Pancreas (tissue), 10 donors: ENCODE results near the gene ITPK1. TPM values are rescaled to one million over a fixed set of nuclear protein-coding genes. Genes with fewer than 3 reads are reported as not detected.

ENCODE experiments used
- ATAC-seq, 4 donors: fragments of 200-7000 bp; cut with Tn5 transposase; one replicate each; pipeline versions ENCODE4 v1.8.0 to v1.9.1; 2020; ENCODE audit warnings: mild to moderate bottlenecking in 4 of 4, moderate library complexity in 4 of 4
- DNase-seq, 6 donors: peaks; one replicate each; pipeline ENCODE4 v3.0.0-alpha.2; 2020
- FAIRE-seq: peaks from 2 replicates; lab custom pipeline; 2012; peaks lifted over from hg19 to GRCh38; lab: Jason Lieb, UNC
- H3K27ac ChIP-seq, 4 donors: fragments of 200-600 bp; sonication (generic); 1 replicate in 3 of 4; 2 replicates in 1 of 4; pipeline versions ENCODE4 v1.5.0 to v1.8.0; 2020
- H3K27me3 ChIP-seq, 4 donors: fragments of 200-600 bp; one replicate each; pipeline ENCODE4 v1.8.0; 2021
- H3K36me3 ChIP-seq, 3 donors: fragments of 200-600 bp; sonication (generic) in 1 of 3; one replicate each; pipeline versions ENCODE4 v1.5.0 to v1.8.0; 2020 to 2021
- H3K4me1 ChIP-seq, 3 donors: fragments of 200-600 bp; one replicate each; pipeline ENCODE4 v1.8.0; 2021
- H3K4me3 ChIP-seq, 4 donors: fragments of 200-600 bp; sonication (generic) in 2 of 4; one replicate each; pipeline versions ENCODE4 v1.5.0 to v1.8.0; 2020 to 2021
- H3K9me3 ChIP-seq, 4 donors: fragments of 200-600 bp; one replicate each; pipeline ENCODE4 v1.8.0; 2021
- CTCF ChIP-seq, 4 donors: fragments of 200-600 bp; sonication (generic) in 3 of 4; IDR thresholded peaks; one replicate each; pipeline versions ENCODE4 v1.5.0 to v1.8.0; 2021; ENCODE audit warnings: antibody characterized with exemption in 4 of 4
- WGBS, 2 donors: extraction: QIAGEN DNeasy Blood & Tissue Kit; methylation state at CpG; one replicate each; pipeline ENCODE4 v1.1.7; 2013; 5-methylcytosine and 5-hydroxymethylcytosine counted together
- intact Hi-C, 3 donors: fragments of 100-400 bp; cut with DNase I; formaldehyde crosslinking; loops; one replicate each; pipeline versions ENCODE4 v1.11.1 to v1.14.2; 2022
- polyA plus RNA-seq, 2 donors: library from polyadenylated mRNA; stranded (reverse); fragments of 200-250 nt; gene quantifications; one replicate each; pipeline ENCODE4 v1.2.3, GENCODE V29; 2013
- total RNA-seq, 6 donors: library from RNA; stranded (reverse); fragmentation: NEBNext Ultra II Directional in 4 of 6; extraction: Animal tissue kit (Norgen Biotek cat#: 25700) in 4 of 6; gene quantifications; one replicate each; pipeline versions ENCODE4 v1.2.1 to v1.2.4, GENCODE V29; 2021 to 2023
- donor health status: healthy with polysubstance abuse.
- donor health status: DM: no; HTN: no; CAD: no; lungs with moderate emphysema.
- donor health status: DM: no; HTN: no; CAD: no.
- donor health status: control.
- donor health status: control.
- donor health status: Bipolar disorder and iron deficiency.
- donor health status: DM: yes; HTN: yes; CAD: no.
- donor health status: DM: no; HTN: no; CAD: no.
- donor health status: DM: no; HTN: no; CAD: no.
- donor health status: DM: yes; HTN: yes; CAD: no.

Gene ITPK1
- total and polyA plus RNA-seq, 8 donors: 23.2 to 38.3 (median 33.0) TPM

- no peaks in the 10 kb centered on the region for H3K27me3 ChIP-seq
- FAIRE-seq: no peak
- H3K9me3 ChIP-seq: no peaks in the 10 kb centered on the region
- 94 to 96% methylated on average over 5 of the region's 5 CpGs for WGBS, 2 donors
- ATAC-seq: no peak
- H3K4me3 ChIP-seq: no peak overlapping the region
- no peak for DNase-seq
- H3K4me1 ChIP-seq: no peaks in the 10 kb centered on the region
- no peak overlapping the region for H3K27ac ChIP-seq
- TF ChIP-seq CTCF (IDR thresholded peaks at IDR 0.05): no peak
- intact Hi-C loops: no loop called here
- H3K36me3 ChIP-seq: no peaks in the 10 kb centered on the region
These were observed 86.3 kb downstream of the ITPK1 start for GRCh38 chr14:93029417-93029816.

DNA sequence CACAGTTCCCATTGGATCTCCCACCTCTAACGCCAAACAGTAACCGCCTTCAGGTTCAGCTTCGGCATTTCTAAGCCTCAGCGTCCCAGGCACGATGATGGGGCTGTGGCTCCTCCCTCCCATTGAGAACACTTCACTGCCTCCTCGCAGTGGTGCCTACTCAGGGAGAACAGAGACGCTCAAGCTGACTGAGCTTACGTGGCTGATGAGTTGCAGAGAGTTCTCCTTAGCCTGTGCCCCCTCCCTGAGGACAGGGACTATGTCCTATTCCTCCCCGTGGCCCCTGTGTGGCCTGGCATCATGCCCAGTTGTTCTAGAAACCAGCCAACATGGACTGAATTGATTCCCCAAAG is 87.0 kb downstream of the ITPK1 start:
- DNase-seq: no peak
- intact Hi-C loops: no loop called here

GRCh38 chr14:93027810-93028723 is 87.7 kb downstream of the ITPK1 start:
- Histone ChIP-seq H3K4me1 (no peaks in the 10 kb centered on the region), H3K9me3 (no peaks in the 10 kb centered on the region), H3K27me3 (no peaks in the 10 kb centered on the region), H3K27ac (no peak overlapping the region), H3K4me3 (no peak overlapping the region), H3K36me3 (no peaks in the 10 kb centered on the region)
- intact Hi-C loops: no loop called here
- TF ChIP-seq CTCF (IDR thresholded peaks at IDR 0.05): no peak
- no peak for FAIRE-seq
- DNase-seq: no peak
- 71 to 72% methylated on average over 19 of the region's 19 CpGs for WGBS, 2 donors
- ATAC-seq: peak in 3 of 4 donors; percentile 51 to 79 (median 68)

More for the DNA sequence above, 87.0 kb downstream of the ITPK1 start:
- Histone ChIP-seq H3K27me3 (no peaks in the 10 kb centered on the region), H3K4me3 (no peak overlapping the region), H3K36me3 (no peaks in the 10 kb centered on the region), H3K27ac (no peak overlapping the region), H3K9me3 (no peaks in the 10 kb centered on the region), H3K4me1 (no peaks in the 10 kb centered on the region)
- FAIRE-seq: no peak
- 94 to 95% methylated on average over 9 of the region's 9 CpGs for WGBS, 2 donors
- TF ChIP-seq CTCF (IDR thresholded peaks at IDR 0.05): no peak
- no peak for ATAC-seq

DNA sequence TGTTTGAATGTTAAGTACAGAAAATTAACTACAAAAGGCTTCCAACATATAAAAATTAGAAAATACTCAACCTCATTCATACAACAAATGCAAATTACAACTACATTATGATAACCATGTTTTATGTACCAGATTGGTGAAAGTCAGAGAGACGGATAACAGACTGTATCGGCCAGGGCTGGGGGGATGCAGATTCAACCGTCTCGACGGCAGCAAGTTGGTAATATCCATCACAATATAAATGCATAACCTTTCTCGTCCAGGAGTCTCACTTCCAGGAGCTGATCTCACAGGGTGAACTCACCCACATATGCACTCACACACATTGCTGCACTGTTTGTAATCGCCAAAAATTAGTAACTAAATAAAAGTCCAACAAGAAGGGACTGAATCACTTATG is 89.4 kb downstream of the ITPK1 start:
- Histone ChIP-seq H3K27me3 (no peaks in the 10 kb centered on the region), H3K9me3 (no peaks in the 10 kb centered on the region), H3K36me3 (no peaks in the 10 kb centered on the region), H3K27ac (no peak overlapping the region), H3K4me1 (no peaks in the 10 kb centered on the region), H3K4me3 (no peak overlapping the region)
- DNase-seq: no peak
- no peak for ATAC-seq
- FAIRE-seq: no peak
- TF ChIP-seq CTCF (IDR thresholded peaks at IDR 0.05): no peak
- 90 to 91% methylated on average over 7 of the region's 7 CpGs for WGBS, 2 donors
- intact Hi-C loops: no loop called here

- WGBS, 2 donors: 87 to 93% methylated on average over 9 of the region's 9 CpGs
- Histone ChIP-seq H3K9me3 (no peaks in the 10 kb centered on the region), H3K4me1 (no peaks in the 10 kb centered on the region), H3K27me3 (no peaks in the 10 kb centered on the region), H3K36me3 (no peaks in the 10 kb centered on the region), H3K27ac (no peak overlapping the region), H3K4me3 (no peak overlapping the region)
- ATAC-seq: no peak
- no peak for DNase-seq
- intact Hi-C loops: no loop called here
- no peak for TF ChIP-seq CTCF (IDR thresholded peaks at IDR 0.05)
- no peak for FAIRE-seq
These were observed 90.7 kb downstream of the ITPK1 start for GRCh38 chr14:93025055-93025454.
